ENCODE data around the gene MXRA7. TPM values are rescaled to one million over a fixed set of nuclear protein-coding genes. Genes with fewer than 3 reads are reported as not detected.
"Not testable (repeated sequence)": the region's sequence is repeated elsewhere in the genome, so short reads cannot be mapped to it uniquely, and the experiment has no call there.

MXRA7 gene
- total RNA-seq, 4 donors from 2014 or later: 24.3 to 43.0 (median 30.6) TPM

GRCh38 chr17:76747716-76748363 is 37.1 kb upstream of the MXRA7 start:
- ATAC-seq (peak; percentile 78 to 88), DNase-seq (peak; percentile 34 to 35)
- Histone ChIP-seq H3K27ac (peak overlapping the region; percentile 70 to 81 (median 81)), H3K27me3 (no peaks in the 10 kb centered on the region), H3K4me3 (no peak overlapping the region), H3K36me3 (peaks cover 0 to 46% of the 10 kb centered on the region in 2 donors), H3K9me3 (no peaks in the 10 kb centered on the region), H3K4me1 (peaks cover 17 to 19% of the 10 kb centered on the region in 2 donors)
- in situ Hi-C loops (cut with MboI; ENCODE audit: low sequenced_read_pairs in 4 of 4) (no loop called here), intact Hi-C loops (cut with DNase I; ENCODE audit: low total_unique reads) (no loop called here)
- TF ChIP-seq CTCF (IDR thresholded peaks at IDR 0.05 in 4 of 5, conservative IDR thresholded peaks at IDR 0.05 in 1 of 5) (no peak), POLR2A (IDR thresholded peaks at IDR 0.05) (no peak)

GRCh38 chr17:76745785-76746184 is 35.0 kb upstream of the MXRA7 start:
- H3K27me3 ChIP-seq; intact Hi-C loops (cut with DNase I; ENCODE audit: low total_unique reads); ATAC-seq; in situ Hi-C loops (cut with MboI; ENCODE audit: low sequenced_read_pairs in 4 of 4); DNase-seq; H3K4me3 ChIP-seq; H3K9me3 ChIP-seq: not testable (repeated sequence)
- Histone ChIP-seq H3K36me3 (peaks cover 0 to 38% of the 10 kb centered on the region in 2 donors), H3K4me1 (peaks cover 33 to 39% of the 10 kb centered on the region in 2 donors), H3K27ac (peak overlapping the region in 2 of 4 donors; percentile 81)

GRCh38 chr17:76744747-76745146 is 34.0 kb upstream of the MXRA7 start:
- Histone ChIP-seq H3K36me3 (peaks cover 0 to 38% of the 10 kb centered on the region in 2 donors), H3K9me3 (no peaks in the 10 kb centered on the region), H3K4me3 (no peak overlapping the region), H3K27ac (peak overlapping the region in 3 of 4 donors; percentile 96 to 99 (median 99)), H3K4me1 (peaks cover 34 to 49% of the 10 kb centered on the region in 2 donors), H3K27me3 (no peaks in the 10 kb centered on the region)
- no peak for ATAC-seq
- TF ChIP-seq CTCF (IDR thresholded peaks at IDR 0.05 in 4 of 5, conservative IDR thresholded peaks at IDR 0.05 in 1 of 5): no peak
- no peak for TF ChIP-seq POLR2A (IDR thresholded peaks at IDR 0.05)
- DNase-seq: no peak
- intact Hi-C loops (cut with DNase I; ENCODE audit: low total_unique reads): no loop called here
- in situ Hi-C loops (cut with MboI; ENCODE audit: low sequenced_read_pairs in 4 of 4): no loop called here

- intact Hi-C loops (cut with DNase I; ENCODE audit: low total_unique reads) (no loop called here), in situ Hi-C loops (cut with MboI; ENCODE audit: low sequenced_read_pairs in 4 of 4) (no loop called here)
- DNase-seq (no peak), ATAC-seq (peak; percentile 52 to 64)
- Histone ChIP-seq H3K4me1 (peaks cover 47 to 59% of the 10 kb centered on the region in 2 donors), H3K27ac (peak overlapping the region; percentile 96 to 99 (median 99)), H3K4me3 (no peak overlapping the region), H3K9me3 (no peaks in the 10 kb centered on the region), H3K36me3 (peaks cover 0 to 38% of the 10 kb centered on the region in 2 donors), H3K27me3 (no peaks in the 10 kb centered on the region)
- TF ChIP-seq CTCF (IDR thresholded peaks at IDR 0.05 in 4 of 5, conservative IDR thresholded peaks at IDR 0.05 in 1 of 5) (no peak), POLR2A (IDR thresholded peaks at IDR 0.05) (no peak)
These were observed 32.2 kb upstream of the MXRA7 start for GRCh38 chr17:76742958-76743357.

- no peaks in the 10 kb centered on the region for H3K27me3 ChIP-seq
- in situ Hi-C loops (cut with MboI; ENCODE audit: low sequenced_read_pairs in 4 of 4): no loop called here
- H3K4me3 ChIP-seq: peak overlapping the region in 3 of 4 donors; percentile 17 to 91 (median 79)
- peaks cover 45 to 57% of the 10 kb centered on the region in 2 donors for H3K4me1 ChIP-seq
- TF ChIP-seq CTCF (IDR thresholded peaks at IDR 0.05 in 4 of 5, conservative IDR thresholded peaks at IDR 0.05 in 1 of 5): no peak
- peak; percentile 42 to 45 for TF ChIP-seq POLR2A (IDR thresholded peaks at IDR 0.05)
- H3K9me3 ChIP-seq: no peaks in the 10 kb centered on the region
- ATAC-seq (peak; percentile 18 to 31), DNase-seq (peak; percentile 48 to 68)
- H3K36me3 ChIP-seq: peaks cover 0 to 24% of the 10 kb centered on the region in 2 donors
- H3K27ac ChIP-seq: peak overlapping the region; percentile 96 to 99 (median 99)
- intact Hi-C loops (cut with DNase I; ENCODE audit: low total_unique reads): no loop called here
These were observed 29.8 kb upstream of the MXRA7 start for GRCh38 chr17:76740329-76741118.

GRCh38 chr17:76739568-76740115 is 28.9 kb upstream of the MXRA7 start:
- DNase-seq; H3K9me3 ChIP-seq; in situ Hi-C loops (cut with MboI; ENCODE audit: low sequenced_read_pairs in 4 of 4); H3K27me3 ChIP-seq; ATAC-seq: not testable (repeated sequence)
- intact Hi-C loops (cut with DNase I; ENCODE audit: low total_unique reads): loop anchor here (10.0 kb wide), 1 partner anchor 475 kb away; the partner anchor contains the start of gene UBALD2
- Histone ChIP-seq H3K4me1 (peaks cover 54 to 62% of the 10 kb centered on the region in 2 donors), H3K27ac (peak overlapping the region; percentile 96 to 99 (median 99)), H3K36me3 (peaks cover 0 to 24% of the 10 kb centered on the region in 2 donors), H3K4me3 (peak overlapping the region; percentile 17 to 91 (median 80))

All from gastrocnemius medialis (tissue), 4 donors.